ENCODE results near the gene ANAPC15. TPM values are rescaled to one million over a fixed set of nuclear protein-coding genes. Genes with fewer than 3 reads are reported as not detected.

Gene ANAPC15
- total and polyA plus RNA-seq, 2 of the 13 experiments (the other 11 are each of a cell fraction or from before 2014, with no cell fraction given), result 18.8 to 25.7 TPM

- TF ChIP-seq ZNF710 (CRISPR knock-in tag; IDR thresholded peaks at IDR 0.05; ENCODE audit: borderline replicate concordance) (no peak), MEF2D (CRISPR knock-in tag; IDR thresholded peaks at IDR 0.05) (peak; percentile 24; the same call in 1 of the 2 replicates), MLXIP (CRISPR knock-in tag; IDR thresholded peaks at IDR 0.05; ENCODE audit: borderline replicate concordance) (0 out of 2 replicates have a peak, but pooled peaks have one; percentile 56), HNRNPLL (IDR thresholded peaks at IDR 0.05; ENCODE audit: low read depth, low read length, poor library complexity, severe bottlenecking) (no peak), SNAI1 (CRISPR knock-in tag; IDR thresholded peaks at IDR 0.05; ENCODE audit: borderline replicate concordance) (no peak), ZNF781 (CRISPR knock-in tag; IDR thresholded peaks at IDR 0.05; ENCODE audit: borderline replicate concordance, not compliant biosample characterization) (peak; percentile 55), MYC (CRISPR knock-in tag; IDR thresholded peaks at IDR 0.05; ENCODE audit: borderline replicate concordance) (peak; percentile 81; the same call in 1 of the 2 replicates), POGK (CRISPR knock-in tag; conservative IDR thresholded peaks at IDR 0.05) (peak; percentile 66; the same call in 1 of the 2 replicates), GATAD1 (CRISPR knock-in tag; IDR thresholded peaks at IDR 0.05) (peak; percentile 82), USF2 (IDR thresholded peaks at IDR 0.05; ENCODE audit: low read depth, low read length) (no peak; the same call in 1 of the 2 replicates), USF2 (CRISPR knock-in tag; IDR thresholded peaks at IDR 0.05; ENCODE audit: borderline replicate concordance) (peak; percentile 66; the same call in 1 of the 2 replicates), SMAD1 (CRISPR knock-in tag; IDR thresholded peaks at IDR 0.05; ENCODE audit: borderline replicate concordance, low read depth) (no peak), DR1 (CRISPR knock-in tag; IDR thresholded peaks at IDR 0.05) (peak; percentile 40; the same call in 1 of the 2 replicates), ZNF12 (CRISPR knock-in tag; IDR thresholded peaks at IDR 0.05) (no peak), ZNF3 (CRISPR knock-in tag; IDR thresholded peaks at IDR 0.05) (no peak), ATF6 (CRISPR knock-in tag; conservative IDR thresholded peaks at IDR 0.05) (0 out of 2 replicates have a peak, but pooled peaks have one; percentile 81)
Measured at GRCh38 chr11:72112143-72112977, at the start of gene ANAPC15 (continued).
